Fibroblast of upper back skin (primary cell): ENCODE measurements around the gene WNT8B.

ENCODE experiments used
- DNase-seq: peaks from one replicate; pipeline ENCODE4 v3.0.0-alpha.2; 2013

Gene WNT8B

GRCh38 chr10:100483876-100484666, 21.3 kb downstream of the WNT8B start:
- DNase-seq = no peak

GRCh38 chr10:100485366-100485765, 22.6 kb downstream of the WNT8B start:
- no peak for DNase-seq

- DNase-seq = no peak
Observed at GRCh38 chr10:100485801-100486495, 23.1 kb downstream of the WNT8B start.

- DNase-seq = no peak
Observed at GRCh38 chr10:100487529-100487928, 24.7 kb downstream of the WNT8B start.

- DNase-seq = no peak
Observed at GRCh38 chr10:100489396-100489795, 26.6 kb downstream of the WNT8B start.

- DNase-seq = no peak
Observed at GRCh38 chr10:100490531-100490930, 27.7 kb downstream of the WNT8B start.

- no peak for DNase-seq
Observed at GRCh38 chr10:100496567-100496966, 33.8 kb downstream of the WNT8B start.

GRCh38 chr10:100498059-100498458, 35.2 kb downstream of the WNT8B start:
- no peak for DNase-seq

GRCh38 chr10:100501423-100501822, 38.6 kb downstream of the WNT8B start:
- DNase-seq = no peak

- DNase-seq = peak; percentile 53
Observed at GRCh38 chr10:100502926-100503494, 40.2 kb downstream of the WNT8B start.

- DNase-seq = peak; percentile 87
Observed at GRCh38 chr10:100504096-100504495, 41.3 kb downstream of the WNT8B start.

GRCh38 chr10:100505164-100505563, 42.4 kb downstream of the WNT8B start:
- DNase-seq = no peak

- DNase-seq = peak; percentile 76
Observed at GRCh38 chr10:100506596-100507356, 44.0 kb downstream of the WNT8B start.

GRCh38 chr10:100507357-100507732, 44.5 kb downstream of the WNT8B start:
- no peak for DNase-seq

- no peak for DNase-seq
Observed at GRCh38 chr10:100508266-100508665, 45.5 kb downstream of the WNT8B start.

GRCh38 chr10:100508691-100509150, 45.9 kb downstream of the WNT8B start:
- peak; percentile 72 for DNase-seq

- DNase-seq = no peak
Observed at GRCh38 chr10:100509241-100509840, 46.5 kb downstream of the WNT8B start.

- DNase-seq = no peak
Observed at GRCh38 chr10:100510533-100511308, 47.9 kb downstream of the WNT8B start.

GRCh38 chr10:100515612-100516011, 52.8 kb downstream of the WNT8B start:
- DNase-seq = no peak

- no peak for DNase-seq
Observed at GRCh38 chr10:100516847-100517246, 54.0 kb downstream of the WNT8B start.

GRCh38 chr10:100518761-100519241, 56.0 kb downstream of the WNT8B start:
- peak; percentile 64 for DNase-seq
